NT2/D1 (cell line): Measurements from ENCODE around the gene OAS2.

ENCODE experiments used
- SUZ12 ChIP-seq: IDR thresholded peaks from 2 replicates; pipeline ENCODE4 v1.6.1; 2011; ENCODE audit not compliant: insufficient read length, insufficient read depth; ENCODE audit errors: extremely low read depth
- YY1 ChIP-seq: IDR thresholded peaks from 2 replicates; pipeline ENCODE4 v1.6.1; 2011; ENCODE audit not compliant: insufficient read length, insufficient read depth
- ZNF274 ChIP-seq: IDR thresholded peaks from 2 replicates; pipeline ENCODE4 v1.6.1; 2011; ENCODE audit warnings: mild to moderate bottlenecking, low read depth, low read length

- TF ChIP-seq YY1 (no peak), ZNF274 (no peak), SUZ12 (no peak)
Observed at GRCh38 chr12:112933129-112933505, 45.2 kb upstream of the OAS2 start.
